T-helper 1 cell treated with Interleukin-12 subunit alpha and Interleukin-12 subunit beta and Interleukin-4 antibody, amounts not matched to agents 30 ng/mL and 1 ng/mL, for 36 hours (primary cell): Measurements from ENCODE around the gene LSM3. TPM values are rescaled to one million over a fixed set of nuclear protein-coding genes. Genes with fewer than 3 reads are reported as not detected.
"Not testable (repeated sequence)": the region's sequence is repeated elsewhere in the genome, so short reads cannot be mapped to it uniquely, and the experiment has no call there.

Experiments used
- intact Hi-C: fragments of 100-400 bp; cut with micrococcal nuclease; formaldehyde crosslinking; loops from one replicate; pipeline ENCODE4 v1.15.1; 2024
- total RNA-seq: library from RNA; stranded (reverse); gene quantifications from 2 replicates; pipeline ENCODE4 v1.2.3, GENCODE V29; 2022

The LSM3 gene
- total RNA-seq, 1 donor from 2014 or later: 12.5 TPM

DNA sequence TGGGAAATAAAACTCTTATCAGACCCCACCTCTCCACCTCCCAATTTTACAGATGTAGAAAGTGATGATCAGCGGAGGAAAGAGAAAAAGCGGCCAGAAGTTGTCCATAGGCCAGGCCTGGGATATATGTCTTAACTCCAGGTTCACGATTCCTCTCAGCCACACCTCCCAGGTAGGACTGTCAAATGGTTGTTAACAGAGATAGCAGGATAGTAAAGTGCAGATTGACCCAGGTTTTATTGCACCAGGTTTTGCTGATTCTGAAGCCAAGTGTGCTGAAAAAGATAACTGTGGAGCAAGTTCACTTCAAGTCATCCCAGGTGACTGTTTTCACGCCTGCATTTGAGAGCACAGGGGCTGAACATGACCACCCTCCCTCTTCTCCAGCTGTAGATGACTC is 36.1 kb downstream of the LSM3 start:
- intact Hi-C loops: no loop called here

GRCh38 chr3:14216257-14217048 is 37.8 kb downstream of the LSM3 start:
- intact Hi-C loops: no loop called here

DNA sequence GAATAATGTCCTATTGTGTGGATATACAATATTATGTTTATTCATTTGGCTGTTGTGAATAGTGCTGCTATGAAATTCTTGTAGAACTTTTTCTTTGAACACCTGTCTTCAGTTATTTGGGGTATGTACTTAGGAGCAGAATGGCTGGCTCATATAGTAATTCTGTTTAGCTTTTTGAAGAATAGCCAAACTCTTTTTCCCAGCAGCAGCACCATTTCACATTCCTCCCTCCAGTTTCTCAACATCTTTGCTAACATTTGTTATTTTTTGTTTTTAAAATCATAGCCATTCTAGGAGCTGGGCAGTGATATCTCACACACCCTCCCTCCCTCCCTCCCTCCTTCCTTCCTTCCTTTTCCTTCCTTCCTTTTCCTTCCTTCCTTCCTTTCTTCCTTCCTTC is 39.7 kb downstream of the LSM3 start:
- intact Hi-C loops: no loop called here

DNA sequence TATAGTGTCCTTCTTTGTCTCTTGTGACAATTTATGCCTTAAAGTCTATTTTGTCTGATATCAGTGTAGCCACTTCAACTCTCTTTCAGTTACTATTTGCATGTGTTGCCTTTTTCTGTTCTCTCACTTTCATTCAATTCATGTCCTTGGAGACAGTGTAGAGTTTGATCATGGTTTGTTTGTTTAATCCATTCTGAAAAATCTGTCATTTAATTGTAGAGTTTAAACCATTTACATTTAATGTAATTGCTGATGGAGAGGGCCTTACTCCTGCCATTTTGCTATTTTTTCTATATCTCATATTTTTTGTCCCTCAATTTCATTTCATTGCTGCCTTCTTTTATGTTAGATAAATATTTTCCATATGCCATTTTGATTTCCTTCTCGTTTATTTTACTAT is 42.3 kb downstream of the LSM3 start:
- intact Hi-C loops: no loop called here

GRCh38 chr3:14221902-14222301 is 43.3 kb downstream of the LSM3 start:
- intact Hi-C loops: no loop called here

- intact Hi-C loops: no loop called here
These were observed 43.8 kb downstream of the LSM3 start for GRCh38 chr3:14222457-14222856.

DNA sequence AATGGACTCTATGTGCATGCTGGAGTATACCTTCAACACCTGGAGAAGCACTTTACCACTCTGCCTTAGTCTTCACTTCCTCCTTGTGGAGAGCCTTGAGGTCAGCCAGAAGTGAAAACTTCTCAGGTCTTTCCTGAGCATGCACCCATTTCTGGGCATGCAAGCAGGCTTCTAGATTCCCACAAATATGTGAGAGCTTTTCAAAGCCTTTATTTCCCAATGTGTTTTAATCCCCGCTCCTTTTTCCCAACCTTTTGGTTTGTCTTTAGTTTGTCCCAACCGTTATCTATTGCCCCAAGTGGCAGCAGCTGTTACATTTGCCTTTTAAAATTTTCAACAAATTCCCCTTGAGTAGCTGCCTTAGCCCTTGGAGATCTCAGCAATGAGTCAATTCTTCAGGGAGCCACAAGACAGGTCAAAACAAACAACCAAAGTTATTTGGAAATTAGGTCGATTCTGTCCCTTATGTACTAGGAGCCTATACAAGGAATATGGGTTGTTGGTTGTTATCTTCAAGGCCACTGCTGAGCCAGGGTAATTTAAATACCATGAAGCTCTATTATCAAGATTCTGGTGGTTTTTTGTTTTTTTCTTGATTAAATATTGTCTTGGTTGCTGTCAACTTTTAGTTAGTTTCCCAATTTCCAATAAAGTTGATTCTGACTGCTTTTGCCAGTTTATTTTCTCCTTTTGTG is 44.4 kb downstream of the LSM3 start:
- intact Hi-C loops: no loop called here

- intact Hi-C loops: no loop called here
These were observed 45.0 kb downstream of the LSM3 start for GRCh38 chr3:14223595-14223994.

DNA sequence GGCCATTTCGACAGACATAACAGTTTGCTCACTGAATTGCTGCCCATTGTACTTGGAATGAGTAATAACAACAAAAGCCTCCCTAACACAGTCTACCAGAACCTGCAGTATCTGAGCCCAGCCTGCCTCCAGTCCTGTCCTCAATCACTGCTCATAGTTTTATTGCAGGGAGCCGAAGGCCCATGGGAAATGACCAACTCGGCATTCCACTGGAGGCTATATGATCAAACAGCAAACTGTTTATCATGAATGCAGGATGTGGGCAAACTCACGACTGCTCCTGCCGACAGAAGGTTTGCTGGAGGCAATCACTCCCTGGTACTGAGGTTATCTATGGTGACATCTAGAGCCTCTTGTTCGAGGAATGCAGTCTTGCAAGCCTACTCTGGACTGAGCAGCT is 46.3 kb downstream of the LSM3 start:
- intact Hi-C loops: no loop called here

GRCh38 chr3:14225421-14225820 is 46.8 kb downstream of the LSM3 start:
- intact Hi-C loops: no loop called here

- intact Hi-C loops: not testable (repeated sequence)
These were observed 47.7 kb downstream of the LSM3 start for GRCh38 chr3:14226351-14226750.

DNA sequence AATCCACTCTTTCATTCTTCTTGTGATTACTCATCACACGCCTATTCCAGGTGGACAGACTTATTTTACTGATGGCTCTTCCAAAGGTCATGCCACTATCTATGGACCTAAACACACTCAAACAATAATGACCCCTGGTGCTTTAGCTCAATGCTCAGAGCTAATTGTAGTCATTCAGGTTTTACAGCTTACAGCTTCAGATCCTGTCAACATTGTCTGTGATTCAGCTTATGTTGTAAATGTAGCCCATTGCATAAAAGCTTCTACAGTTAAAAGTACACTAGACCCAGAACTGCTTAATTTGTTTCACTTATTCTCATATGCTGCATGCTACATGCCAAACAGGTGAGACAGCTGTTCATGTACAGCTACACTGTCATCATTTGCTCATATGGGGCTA is 49.2 kb downstream of the LSM3 start:
- intact Hi-C loops: no loop called here

DNA sequence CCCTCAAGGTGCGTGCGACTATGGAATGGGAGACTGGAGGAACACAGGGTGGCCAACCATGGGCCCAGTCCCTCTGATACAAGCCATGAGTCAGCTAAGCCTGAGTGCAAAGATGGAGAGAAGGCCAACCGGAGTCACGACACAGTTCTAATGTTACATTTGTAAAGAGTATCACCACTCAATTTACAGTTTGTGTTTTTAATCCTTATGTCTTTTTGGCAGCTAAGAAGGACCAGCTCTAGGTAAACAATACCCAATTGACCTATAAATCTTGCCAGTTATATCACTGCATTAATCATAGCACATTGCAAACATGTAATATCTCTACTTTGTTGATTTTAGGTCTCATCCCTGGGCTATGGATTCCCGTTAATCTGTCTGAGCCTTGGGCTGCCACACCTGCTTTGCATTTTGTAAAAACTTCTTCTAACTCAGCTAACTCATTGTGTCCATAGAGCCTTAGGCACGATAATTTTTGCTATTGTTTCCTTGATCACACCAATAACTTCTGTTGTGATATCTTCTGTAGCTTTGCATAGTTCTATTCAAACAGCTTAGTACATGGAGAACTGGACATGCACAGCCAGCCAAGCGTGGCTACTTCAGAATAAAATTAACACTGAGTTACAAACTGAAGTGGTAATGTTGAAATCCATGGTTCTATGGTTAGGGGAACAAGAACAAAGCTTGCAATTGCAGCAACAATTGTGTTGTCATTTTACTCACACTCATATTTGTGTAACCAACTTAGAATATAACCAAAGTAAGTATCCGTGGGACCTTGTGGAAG is 50.3 kb downstream of the LSM3 start:
- intact Hi-C loops: no loop called here

GRCh38 chr3:14229695-14230094 is 51.1 kb downstream of the LSM3 start:
- intact Hi-C loops: not testable (repeated sequence)

DNA sequence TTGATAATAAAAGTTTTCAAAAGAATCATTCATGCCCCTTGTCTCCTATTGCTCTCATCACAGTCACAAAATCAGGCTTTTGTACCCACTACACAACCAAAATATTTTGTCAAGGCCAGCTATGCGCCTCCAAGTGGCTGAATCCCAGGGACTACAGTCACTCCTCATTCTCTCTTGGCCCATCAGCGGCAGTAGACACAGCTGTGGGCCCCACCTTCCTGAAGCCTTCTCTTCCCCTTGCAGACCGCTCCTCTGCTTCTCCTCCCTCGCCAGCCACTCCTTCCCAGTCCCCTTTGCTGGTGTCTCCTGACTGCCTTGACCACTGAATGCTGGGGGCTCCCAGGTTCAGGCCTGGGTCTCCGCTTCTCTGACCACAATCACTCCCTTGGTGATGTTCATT is 52.1 kb downstream of the LSM3 start:
- intact Hi-C loops: no loop called here

DNA sequence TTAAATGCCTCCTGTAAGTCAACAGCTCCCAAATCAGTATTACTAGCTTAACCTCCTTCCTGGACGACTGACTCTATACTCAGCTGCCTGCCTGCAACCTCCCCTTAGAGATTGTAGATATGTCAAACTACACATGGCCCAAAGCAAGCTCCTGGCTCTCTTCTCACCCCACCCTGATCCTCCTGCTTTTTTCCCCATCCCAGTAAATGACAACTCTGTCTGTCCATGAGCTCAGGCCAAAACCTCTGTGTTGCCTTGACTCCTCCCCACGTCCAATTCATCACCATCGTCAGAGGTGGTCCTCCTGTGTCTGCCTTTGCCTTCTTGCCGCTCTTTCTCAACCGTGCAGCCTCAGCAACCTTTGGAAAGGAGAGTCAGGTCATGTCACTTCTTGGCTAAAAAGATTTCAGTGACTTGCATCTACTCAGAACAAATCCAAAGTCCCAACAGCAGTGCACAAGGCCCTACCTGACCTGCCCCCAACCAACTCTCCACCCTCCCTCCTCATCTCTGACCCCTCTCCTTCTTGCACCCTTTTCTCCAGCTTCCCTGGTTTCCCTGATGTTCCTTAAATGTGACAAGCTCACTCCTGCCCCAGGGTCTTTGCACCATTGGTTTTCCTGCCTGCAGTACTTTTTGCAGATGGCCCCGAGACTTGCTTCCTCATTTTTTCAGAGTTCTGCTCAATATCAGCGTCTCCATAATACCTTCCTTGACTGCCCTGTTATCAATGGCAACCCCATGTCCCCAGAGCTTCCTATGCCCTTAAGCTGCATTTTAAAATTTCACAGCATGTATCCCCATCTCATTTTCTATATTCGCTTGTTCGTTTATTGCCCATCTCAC is 52.8 kb downstream of the LSM3 start:
- intact Hi-C loops: no loop called here

GRCh38 chr3:14231998-14232501 is 53.4 kb downstream of the LSM3 start:
- intact Hi-C loops: no loop called here

DNA sequence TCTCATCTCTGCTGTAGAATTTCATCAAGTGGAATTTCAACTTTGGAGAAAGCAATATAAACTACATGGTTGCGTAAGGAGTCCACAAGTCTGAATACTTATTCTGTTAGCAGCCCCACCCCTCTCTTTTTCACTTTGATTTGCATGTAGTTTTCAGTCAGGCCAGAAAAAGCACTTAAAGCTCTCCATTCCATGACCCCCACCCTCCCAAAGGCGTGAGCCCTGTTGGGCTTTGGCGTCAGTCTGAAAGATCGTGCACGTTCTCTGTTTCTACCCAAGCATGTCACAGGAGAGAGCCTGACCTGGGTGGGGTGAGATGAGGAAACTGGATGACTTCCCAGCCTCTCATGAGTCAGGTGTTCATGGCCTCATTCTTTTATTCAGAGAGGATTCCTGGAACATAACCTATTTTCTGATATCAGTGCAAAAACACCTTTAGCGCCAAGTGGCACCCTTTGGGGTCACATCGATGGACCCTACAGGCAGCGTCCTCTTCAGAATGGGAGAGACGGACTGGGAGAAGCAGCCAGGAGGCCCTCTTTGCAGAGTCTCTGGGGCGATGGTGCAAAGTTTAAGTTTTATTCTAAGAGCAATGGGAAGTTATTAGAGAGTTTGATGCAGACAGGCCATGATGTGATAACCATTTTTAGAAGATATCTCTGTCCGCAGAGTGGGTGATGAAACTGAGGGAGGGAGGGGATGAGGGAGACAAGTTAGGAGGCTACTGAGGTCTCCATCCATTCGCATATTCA is 55.8 kb downstream of the LSM3 start:
- intact Hi-C loops: no loop called here

DNA sequence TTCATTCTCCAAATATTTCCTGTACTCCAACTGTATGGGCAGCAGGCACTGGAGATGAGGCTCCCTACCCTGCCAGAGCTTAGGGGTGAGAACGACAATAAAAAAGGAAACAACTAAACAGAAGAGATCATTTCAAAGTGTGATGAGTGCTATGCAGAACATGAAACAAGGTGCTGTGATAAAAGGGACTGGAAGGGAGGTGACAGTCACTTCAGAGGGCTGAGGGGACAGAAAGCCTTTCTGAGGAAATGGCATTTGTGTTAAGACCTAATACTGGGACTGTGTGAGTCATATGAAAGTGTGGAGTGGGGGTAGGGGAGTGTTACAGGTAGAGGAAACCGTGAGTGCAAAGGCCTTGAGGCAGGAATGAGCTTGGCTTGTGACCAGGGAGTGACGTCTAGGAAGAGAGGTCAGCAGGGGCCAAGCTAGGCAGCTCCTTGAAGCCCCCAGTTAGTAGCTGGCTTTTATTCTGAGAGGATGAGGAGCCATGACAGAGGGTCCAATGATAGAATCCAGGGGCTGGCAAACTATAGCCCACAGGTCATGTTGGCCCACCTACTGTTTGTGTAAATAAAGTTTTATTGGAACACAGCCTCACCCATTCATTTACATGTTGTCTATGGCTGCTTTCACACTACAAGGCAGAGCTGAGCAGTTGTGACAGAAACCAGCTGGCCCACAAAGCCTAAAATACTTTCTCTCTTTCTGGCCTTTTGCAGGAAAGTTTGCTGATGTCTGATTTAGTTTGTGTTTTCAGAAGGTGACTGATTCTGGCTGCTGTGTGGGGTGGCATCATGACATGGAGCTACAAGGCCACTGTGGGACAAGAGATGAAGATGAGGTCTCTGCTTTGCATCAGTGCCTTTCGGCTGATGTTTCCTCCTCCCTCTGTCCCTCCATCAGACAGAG is 56.6 kb downstream of the LSM3 start:
- intact Hi-C loops: no loop called here
